GM19397 (cell line): ENCODE results near the gene KRTAP12-3.
"Not testable (repeated sequence)": the region's sequence is repeated elsewhere in the genome, so short reads cannot be mapped to it uniquely, and the experiment has no call there.

ENCODE experiments used
- ATAC-seq: cut with Tn5 transposase; IDR thresholded peaks from one replicate; pipeline ENCODE4 v1.9.1; 2021; ENCODE audit warnings: mild to moderate bottlenecking, moderate library complexity; ENCODE audit not compliant: unreplicated experiment

Gene KRTAP12-3

GRCh38 chr21:44650265-44650972, 7.3 kb upstream of the KRTAP12-3 start:
- ATAC-seq = no peak

GRCh38 chr21:44650973-44651675, 6.6 kb upstream of the KRTAP12-3 start:
- no peak for ATAC-seq

GRCh38 chr21:44653123-44653522, 4.6 kb upstream of the KRTAP12-3 start:
- ATAC-seq = no peak

GRCh38 chr21:44653656-44654575, 3.8 kb upstream of the KRTAP12-3 start:
- ATAC-seq = no peak

GRCh38 chr21:44654576-44655175, 3.1 kb upstream of the KRTAP12-3 start, which contains the start of gene KRTAP12-4:
Gene KRTAP12-4, minus strand, starts transcription at chr21:44654659. Its CDS starts 45 bp downstream, at chr21:44654614.
- no peak for ATAC-seq

GRCh38 chr21:44656868-44657267, 864 bp upstream of the KRTAP12-3 start:
- ATAC-seq = no peak

- ATAC-seq = no peak
These were observed 794 bp downstream of the KRTAP12-3 start for GRCh38 chr21:44658541-44658910.

GRCh38 chr21:44658913-44659595, 1.3 kb downstream of the KRTAP12-3 start:
- ATAC-seq = no peak

- ATAC-seq = not testable (repeated sequence)
These were observed 3.8 kb downstream of the KRTAP12-3 start for GRCh38 chr21:44661567-44661966.

- ATAC-seq = no peak
These were observed 7.0 kb downstream of the KRTAP12-3 start for GRCh38 chr21:44664691-44665090.

- ATAC-seq = no peak
These were observed 8.9 kb downstream of the KRTAP12-3 start, which contains the start of gene KRTAP12-2 for GRCh38 chr21:44666401-44667320. Gene KRTAP12-2, minus strand, starts transcription at chr21:44666927. Its CDS starts 41 bp downstream, at chr21:44666886.

GRCh38 chr21:44667612-44668011, 9.9 kb downstream of the KRTAP12-3 start:
- no peak for ATAC-seq

- no peak for ATAC-seq
These were observed 13.1 kb downstream of the KRTAP12-3 start for GRCh38 chr21:44670642-44671432.

GRCh38 chr21:44671911-44672310, 14.2 kb downstream of the KRTAP12-3 start:
- no peak for ATAC-seq

- ATAC-seq = no peak
These were observed 20.1 kb downstream of the KRTAP12-3 start for GRCh38 chr21:44677881-44678280.

- ATAC-seq = no peak
These were observed 23.4 kb downstream of the KRTAP12-3 start for GRCh38 chr21:44681152-44681551.

- ATAC-seq = no peak
These were observed 24.3 kb downstream of the KRTAP12-3 start, which contains the start of gene KRTAP12-1 for GRCh38 chr21:44681861-44682579. Gene KRTAP12-1, minus strand, starts transcription at chr21:44682163. Its CDS starts 40 bp downstream, at chr21:44682123.
